ENCODE data around the gene KLF8.

DNA sequence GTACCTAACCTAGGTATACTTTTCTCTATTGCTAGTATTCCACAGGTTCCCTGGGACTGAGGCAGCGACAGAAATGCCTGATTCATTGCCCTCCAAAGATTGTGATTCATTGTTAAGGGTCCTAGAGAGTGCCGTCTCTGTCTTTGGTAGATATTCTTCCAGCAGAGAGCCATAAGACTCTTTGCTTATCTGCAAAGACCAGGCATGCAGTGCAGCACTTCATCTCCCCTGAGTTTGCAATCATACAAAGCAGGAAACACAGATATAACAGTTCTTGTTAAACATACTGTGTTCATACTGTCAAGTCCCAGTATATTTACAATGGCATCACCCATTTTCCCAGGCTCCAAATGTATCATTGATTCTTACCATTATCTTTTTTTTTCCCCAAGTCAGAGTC, 47.7 kb downstream of the KLF8 start:
- TF ChIP-seq, protein P1, sequence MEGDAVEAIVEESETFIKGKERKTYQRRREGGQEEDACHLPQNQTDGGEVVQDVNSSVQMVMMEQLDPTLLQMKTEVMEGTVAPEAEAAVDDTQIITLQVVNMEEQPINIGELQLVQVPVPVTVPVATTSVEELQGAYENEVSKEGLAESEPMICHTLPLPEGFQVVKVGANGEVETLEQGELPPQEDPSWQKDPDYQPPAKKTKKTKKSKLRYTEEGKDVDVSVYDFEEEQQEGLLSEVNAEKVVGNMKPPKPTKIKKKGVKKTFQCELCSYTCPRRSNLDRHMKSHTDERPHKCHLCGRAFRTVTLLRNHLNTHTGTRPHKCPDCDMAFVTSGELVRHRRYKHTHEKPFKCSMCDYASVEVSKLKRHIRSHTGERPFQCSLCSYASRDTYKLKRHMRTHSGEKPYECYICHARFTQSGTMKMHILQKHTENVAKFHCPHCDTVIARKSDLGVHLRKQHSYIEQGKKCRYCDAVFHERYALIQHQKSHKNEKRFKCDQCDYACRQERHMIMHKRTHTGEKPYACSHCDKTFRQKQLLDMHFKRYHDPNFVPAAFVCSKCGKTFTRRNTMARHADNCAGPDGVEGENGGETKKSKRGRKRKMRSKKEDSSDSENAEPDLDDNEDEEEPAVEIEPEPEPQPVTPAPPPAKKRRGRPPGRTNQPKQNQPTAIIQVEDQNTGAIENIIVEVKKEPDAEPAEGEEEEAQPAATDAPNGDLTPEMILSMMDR (IDR thresholded peaks at IDR 0.05) = no peak
- TF ChIP-seq RCOR1 (IDR thresholded peaks at IDR 0.05; ENCODE audit: low read length) = no peak
- no peak for TF ChIP-seq POLR2AphosphoS5 (IDR thresholded peaks at IDR 0.05; ENCODE audit: low read depth, low read length)
- TF ChIP-seq RXRA (IDR thresholded peaks at IDR 0.05; ENCODE audit: borderline replicate concordance, low read depth) = no peak

Data from SK-N-SH (cell line).